ENCODE measurements around the gene MIPOL1.

DNA sequence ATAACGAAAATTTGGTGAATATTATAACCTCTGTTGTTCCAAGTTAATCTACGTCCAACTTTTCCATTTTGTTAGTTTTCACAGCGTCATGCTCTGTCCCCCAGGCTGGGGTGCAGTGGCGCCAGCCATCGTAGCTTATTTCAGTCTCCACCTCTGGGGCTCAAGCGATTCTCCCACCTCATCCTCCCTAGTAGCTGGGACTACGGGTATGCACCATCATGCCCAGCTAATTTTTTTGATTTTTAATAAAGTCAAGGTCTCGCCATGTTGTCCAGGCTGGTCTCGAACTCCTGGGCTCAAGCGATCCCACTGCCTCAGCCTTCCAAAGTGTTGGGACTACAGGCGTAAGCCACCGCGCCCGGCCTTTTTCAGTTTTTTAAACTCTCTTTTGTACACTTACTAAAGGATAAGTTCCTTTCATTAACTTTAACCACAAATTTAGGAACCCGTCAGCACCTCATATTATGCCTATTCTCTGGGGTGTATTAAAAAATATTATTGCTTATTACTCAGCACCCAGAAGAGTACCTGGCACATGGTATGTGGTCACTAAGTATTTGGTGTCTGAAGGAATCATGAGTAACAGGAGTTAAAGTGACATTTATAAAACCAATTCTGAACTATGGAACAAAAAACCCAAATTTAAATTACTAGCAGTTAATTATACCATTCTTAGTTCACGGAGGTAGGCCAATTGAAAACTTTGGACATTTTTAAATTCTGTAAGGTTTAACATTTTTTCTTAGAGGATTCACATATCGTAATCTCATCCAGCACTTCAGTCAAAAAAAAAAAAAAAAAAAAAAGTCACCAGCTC is 925 bp upstream of the MIPOL1 start:
- TF ChIP-seq CTCF (conservative IDR thresholded peaks at IDR 0.05; ENCODE audit: low read depth in 2 of 2) = no peak
- TF ChIP-seq EZH2phosphoT487 (IDR thresholded peaks at IDR 0.05; ENCODE audit: unreplicated experiment) = no peak
- TF ChIP-seq POLR2AphosphoS5 (IDR thresholded peaks at IDR 0.05; ENCODE audit: low read depth) = no peak
- no peak for TF ChIP-seq REST (IDR thresholded peaks at IDR 0.05; ENCODE audit: unreplicated experiment)

Data from GM23338 (cell line).